ENCODE results near the gene ASB7. TPM values are rescaled to one million over a fixed set of nuclear protein-coding genes. Genes with fewer than 3 reads are reported as not detected.
"Not testable (repeated sequence)": the region's sequence is repeated elsewhere in the genome, so short reads cannot be mapped to it uniquely, and the experiment has no call there.

The ASB7 gene, protein sequence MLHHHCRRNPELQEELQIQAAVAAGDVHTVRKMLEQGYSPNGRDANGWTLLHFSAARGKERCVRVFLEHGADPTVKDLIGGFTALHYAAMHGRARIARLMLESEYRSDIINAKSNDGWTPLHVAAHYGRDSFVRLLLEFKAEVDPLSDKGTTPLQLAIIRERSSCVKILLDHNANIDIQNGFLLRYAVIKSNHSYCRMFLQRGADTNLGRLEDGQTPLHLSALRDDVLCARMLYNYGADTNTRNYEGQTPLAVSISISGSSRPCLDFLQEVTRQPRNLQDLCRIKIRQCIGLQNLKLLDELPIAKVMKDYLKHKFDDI
- total RNA-seq: 6.8 TPM
- long read RNA-seq, full-length matches to known transcripts: 7 of 11 reads
- long read RNA-seq, partial matches to known transcripts: 2 of 11 reads
- long read RNA-seq, other reads (novel, unspliced or antisense): 2 of 11 reads

DNA sequence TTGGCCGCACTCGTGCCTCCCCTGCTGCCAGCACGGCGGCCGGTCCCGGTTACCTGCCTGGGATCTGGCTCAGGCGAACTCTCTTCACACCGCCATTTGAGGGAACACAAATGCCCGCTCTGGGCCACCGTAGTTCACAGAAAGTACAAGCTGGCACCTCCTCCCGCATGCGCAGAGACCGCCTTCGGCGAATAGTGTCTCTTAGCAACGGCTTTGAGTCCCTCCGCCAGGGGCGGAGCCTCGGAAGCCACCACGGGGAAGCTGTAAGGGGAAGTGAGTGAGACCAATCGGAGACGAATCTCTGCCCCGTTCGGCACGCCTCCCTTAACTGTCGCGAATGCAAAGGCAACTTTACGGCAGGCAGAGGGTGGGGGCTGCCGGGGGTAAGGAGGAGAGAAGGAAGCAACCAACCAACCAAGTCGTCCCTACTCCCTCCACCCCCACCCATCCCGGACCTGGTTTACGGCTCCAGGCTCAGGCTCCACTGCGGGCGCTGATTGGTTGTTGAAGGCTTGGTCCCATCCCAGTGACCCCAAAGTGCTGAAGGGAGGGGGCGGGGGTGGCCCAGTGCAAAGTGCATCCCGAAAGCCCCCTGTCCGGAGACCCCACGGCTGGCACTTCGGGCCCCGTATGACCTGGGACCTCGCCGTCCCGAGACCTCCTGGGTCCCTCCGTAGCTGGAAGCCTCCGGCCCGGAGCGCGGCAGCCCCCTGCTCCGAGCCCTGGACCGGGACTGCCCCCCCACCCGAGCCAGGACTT, at the start of gene ASB7, which contains the start of gene LINS1:
ASB7 (plus strand) TSS at position 526 of the 759 bp plus-strand sequence. CDS start 9,628 bp downstream, outside the sequence.
LINS1 (minus strand) TSS at position 121 of the 759 bp plus-strand sequence. CDS start 21,342 bp downstream, outside the sequence.
- DNase-seq: peak; percentile 100
- intact Hi-C loops (cut with micrococcal nuclease): no loop called here
- ATAC-seq: peak; percentile 98

DNA sequence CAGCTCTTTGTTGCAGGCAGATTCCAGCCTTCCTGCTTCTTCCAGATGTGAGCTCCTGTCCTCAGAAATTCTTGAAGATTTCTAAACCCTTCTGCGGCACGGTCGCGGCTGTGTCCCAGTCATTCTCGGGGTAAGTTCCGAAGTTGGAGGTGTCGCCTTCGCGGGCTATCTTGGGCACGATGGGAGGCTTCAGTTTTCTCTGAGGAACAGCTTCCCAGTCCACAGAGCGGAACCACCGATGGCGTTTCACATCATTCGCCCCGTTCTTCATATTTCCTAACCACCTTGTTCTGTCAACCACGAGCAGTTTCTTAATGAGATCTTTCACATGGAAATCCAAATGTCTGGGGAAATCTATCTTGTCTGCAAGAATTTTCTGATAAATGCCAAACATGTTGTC, 48.9 kb upstream of the ASB7 start:
- ATAC-seq (no peak), DNase-seq (no peak)
- intact Hi-C loops (cut with micrococcal nuclease): no loop called here

DNA sequence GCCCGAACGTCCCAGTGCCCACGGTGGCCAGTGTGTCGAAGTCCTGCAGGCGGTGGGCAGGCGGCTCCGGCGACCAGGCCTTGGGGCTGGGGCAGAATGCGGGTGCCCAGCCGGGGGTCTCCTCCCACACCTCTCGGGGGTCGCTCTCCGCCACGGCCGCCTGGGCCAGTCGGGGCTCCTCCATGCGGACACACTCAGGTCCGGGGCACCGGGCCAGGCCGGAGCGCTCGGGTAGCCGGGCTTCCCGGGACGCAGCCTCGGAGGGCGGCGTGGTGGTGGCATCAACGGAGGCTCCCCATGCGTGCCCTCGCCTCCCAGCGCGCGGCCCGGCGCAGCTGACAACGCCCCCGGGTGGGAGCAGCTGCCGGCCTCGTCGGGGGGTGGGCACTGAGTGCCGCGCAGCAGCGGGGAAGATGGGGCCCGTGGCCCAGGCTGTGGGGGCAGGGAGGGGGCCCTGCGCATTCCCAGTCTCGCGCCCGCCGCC, 43.6 kb upstream of the ASB7 start:
- ATAC-seq: no peak
- intact Hi-C loops (cut with micrococcal nuclease): no loop called here
- no peak for DNase-seq

DNA sequence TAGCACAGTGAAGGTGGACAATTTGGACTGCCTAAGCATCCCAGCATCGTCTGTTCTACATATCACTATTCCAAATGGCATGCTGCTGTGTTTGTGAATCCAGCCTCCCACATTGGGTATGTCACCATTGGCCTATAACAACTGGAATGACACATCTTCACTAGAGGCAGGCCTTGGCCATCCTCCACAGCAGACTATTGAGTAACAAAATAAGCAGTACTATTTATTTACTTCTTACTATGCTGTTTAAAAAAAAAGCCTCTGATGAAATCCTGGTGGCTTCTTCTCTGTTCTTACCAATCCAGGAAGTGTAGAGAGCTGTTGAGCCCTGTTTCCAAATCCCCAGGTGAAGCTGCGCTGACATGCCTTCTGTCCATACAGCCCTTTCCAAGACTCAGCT, 43.1 kb upstream of the ASB7 start:
- ATAC-seq (peak; percentile 43), DNase-seq (no peak)
- intact Hi-C loops (cut with micrococcal nuclease): no loop called here

DNA sequence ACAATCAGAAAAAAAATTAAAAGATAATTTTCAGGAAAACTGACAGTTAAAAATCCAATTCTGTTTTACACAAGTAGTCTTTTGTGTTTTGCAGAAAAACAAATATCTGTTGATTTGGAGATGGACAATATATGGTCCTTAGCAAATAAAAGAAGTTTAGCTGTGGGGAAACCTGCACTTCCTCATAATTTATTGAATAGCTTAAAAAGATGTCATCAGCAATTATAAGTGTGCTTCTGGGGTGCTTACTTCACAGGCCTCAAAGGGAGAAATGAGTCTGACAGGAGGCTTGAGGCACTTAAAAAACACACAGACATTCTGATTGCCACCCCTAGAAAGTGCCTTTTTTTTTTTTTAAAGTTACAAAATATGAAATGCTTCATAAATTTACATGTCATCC, 42.1 kb upstream of the ASB7 start:
- ATAC-seq: no peak
- intact Hi-C loops (cut with micrococcal nuclease): loop anchor here (10.0 kb wide), 1 partner anchor 626 kb away; no protein-coding TSS in a partner anchor
- no peak for DNase-seq

DNA sequence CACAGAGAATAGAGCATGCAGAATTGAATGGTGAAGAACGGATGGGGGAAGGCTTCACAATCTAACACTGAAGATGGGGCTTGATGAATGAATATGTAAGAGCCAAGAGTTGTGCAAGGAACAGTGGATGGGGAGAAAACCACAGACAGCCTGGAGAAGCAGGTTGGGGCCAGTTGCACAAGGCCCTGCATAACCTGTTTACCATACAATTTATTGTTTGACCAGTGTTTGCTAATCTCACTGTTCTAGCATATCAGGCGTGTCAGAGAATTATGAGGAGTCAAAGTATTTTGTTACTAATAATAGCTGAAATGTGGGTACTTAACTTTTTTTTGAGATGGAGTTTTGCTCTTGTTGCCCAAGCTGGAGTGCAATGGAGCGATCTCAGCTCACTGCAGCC, 36.8 kb upstream of the ASB7 start:
- DNase-seq (no peak), ATAC-seq (no peak)
- intact Hi-C loops (cut with micrococcal nuclease): loop anchor here (10.0 kb wide), 1 partner anchor 631 kb away; no protein-coding TSS in a partner anchor

DNA sequence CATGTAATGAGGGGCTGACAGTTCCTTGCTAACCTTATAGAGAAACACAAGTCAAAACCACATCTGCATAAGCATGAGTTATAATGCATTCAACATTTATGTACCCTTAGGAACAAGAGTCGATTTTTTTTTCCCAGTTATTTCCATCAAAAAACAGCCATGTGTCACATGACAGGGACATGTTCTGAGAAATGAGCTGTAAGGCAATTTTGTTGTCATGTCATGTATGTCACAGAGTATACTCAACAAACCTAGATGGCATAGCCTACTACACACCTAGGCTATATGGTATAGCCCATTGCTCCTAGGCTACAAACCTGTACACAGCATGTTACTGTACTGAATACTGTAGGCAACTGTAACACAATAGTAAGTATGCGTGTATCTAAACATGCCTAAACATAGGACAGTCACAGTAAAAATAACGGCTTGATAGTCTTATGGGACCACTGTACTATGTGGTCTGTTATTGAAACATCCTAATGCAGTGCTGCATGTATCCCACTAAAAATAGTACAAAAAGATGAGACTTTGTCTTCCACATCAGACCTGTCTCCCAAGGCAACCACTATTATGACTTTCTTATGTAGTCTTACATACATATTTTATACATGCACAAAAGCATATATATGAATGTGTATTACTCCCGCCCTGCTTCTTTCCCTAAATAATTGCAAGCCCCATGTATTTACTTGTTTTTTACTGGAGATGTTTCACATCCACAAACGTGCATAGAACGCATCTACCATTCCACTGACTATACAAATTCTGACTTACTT, 35.4 kb upstream of the ASB7 start:
- ATAC-seq: no peak

DNA sequence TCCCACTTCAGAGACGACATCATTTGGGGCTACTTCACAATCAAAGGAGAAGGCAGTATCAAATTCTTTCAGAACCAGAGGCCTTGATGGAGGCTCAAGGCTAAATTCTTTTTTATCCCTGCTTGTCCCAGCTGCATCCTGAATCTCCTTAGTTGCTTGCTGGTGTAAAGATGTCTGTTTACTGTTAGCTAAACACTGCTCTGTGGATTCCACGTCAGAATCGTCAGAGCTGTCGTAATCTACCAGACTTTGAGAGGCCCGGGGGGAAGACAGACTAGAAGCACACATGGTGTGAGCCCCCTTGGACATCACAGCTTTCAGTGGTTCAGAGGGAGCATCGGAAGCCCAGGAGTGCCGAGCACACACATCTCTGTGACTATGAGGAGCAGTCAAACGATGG, 33.0 kb upstream of the ASB7 start:
- ATAC-seq: no peak
- no peak for DNase-seq
- intact Hi-C loops (cut with micrococcal nuclease): loop anchor here (10.0 kb wide), 1 partner anchor 635 kb away; no protein-coding TSS in a partner anchor

More for the DNA sequence above, 35.4 kb upstream of the ASB7 start:
- intact Hi-C loops (cut with micrococcal nuclease): loop anchor here (10.0 kb wide), 1 partner anchor 632 kb away; no protein-coding TSS in a partner anchor
- no peak for DNase-seq

DNA sequence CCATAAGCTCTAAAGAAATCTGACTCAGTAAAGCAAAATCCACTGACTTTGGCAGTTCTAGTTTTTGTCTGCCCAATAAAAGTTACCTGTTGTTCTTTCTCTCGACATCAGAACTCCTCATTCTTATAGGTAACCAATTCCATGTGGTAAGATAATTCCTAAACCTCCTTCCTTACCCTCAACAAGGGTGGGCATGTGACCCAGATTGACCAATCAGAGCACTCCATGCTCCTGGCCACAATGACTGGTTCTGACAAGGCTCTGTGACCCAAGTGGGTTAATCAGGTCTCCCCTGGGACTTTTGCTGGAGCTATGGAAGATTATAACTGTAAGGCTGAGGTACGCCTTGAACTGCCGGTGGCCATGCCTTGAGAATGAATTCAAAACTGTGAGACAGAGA, 32.1 kb upstream of the ASB7 start:
- intact Hi-C loops (cut with micrococcal nuclease): loop anchor here (5.0 kb wide), 1 partner anchor 223 kb away; no protein-coding TSS in a partner anchor
- DNase-seq: no peak
- ATAC-seq: no peak

DNA sequence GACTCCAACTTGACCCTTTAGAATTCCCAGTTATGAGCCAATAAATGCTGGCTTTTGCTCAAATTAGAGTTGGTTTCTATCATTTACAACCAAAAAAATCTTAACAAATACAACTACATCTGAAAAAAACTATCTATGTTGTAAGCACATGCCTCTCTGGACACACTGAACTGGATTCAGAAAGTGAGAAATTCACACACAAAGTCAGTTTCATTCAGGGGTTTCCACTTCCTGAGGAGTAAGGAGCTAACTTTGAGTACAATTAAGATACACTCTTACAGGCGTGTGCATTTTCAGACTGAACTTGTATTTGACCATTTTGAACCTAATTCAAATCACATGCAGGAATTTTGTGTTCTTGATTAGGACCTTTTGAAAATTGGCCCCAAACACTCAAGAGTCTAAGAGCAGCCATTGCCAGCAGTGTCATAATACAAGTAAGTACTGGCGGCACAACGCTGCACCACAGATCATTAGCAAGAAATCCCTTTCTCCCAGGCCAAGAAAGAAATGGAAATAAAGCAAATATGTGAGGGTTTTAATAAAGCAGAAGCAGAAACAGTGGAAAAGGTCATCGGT, 31.6 kb upstream of the ASB7 start:
- DNase-seq: no peak
- intact Hi-C loops (cut with micrococcal nuclease): loop anchor here (5.0 kb wide), 1 partner anchor 224 kb away; no protein-coding TSS in a partner anchor
- ATAC-seq: no peak

DNA sequence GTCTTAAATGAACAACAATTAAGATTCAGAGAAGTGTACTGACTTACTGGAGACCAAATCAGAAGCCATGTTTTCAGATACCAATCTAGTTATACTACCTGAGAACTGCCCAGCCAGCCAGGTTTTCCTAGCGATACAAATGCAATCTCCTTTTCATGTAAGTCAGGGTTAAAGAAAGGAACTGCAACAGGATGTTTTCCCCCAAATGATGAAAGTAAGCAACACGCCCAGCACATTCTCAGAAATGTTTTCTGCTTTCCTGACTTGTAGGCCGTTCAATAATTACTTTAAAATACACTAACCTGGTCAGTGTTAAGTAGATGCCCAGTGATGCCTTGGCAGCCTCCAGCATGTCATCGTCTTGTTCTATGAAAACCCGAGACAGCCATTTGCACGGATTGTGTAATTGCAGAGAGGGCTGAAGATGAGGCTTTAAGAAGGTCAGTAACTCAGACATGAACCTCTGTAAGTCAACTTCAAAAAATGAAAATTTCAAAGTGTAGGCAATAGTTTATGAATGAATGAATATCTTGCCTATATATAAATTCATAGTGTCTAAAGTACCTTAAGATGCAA, 30.7 kb upstream of the ASB7 start:
- no peak for ATAC-seq
- intact Hi-C loops (cut with micrococcal nuclease): loop anchor here (5.0 kb wide), 1 partner anchor 224 kb away; no protein-coding TSS in a partner anchor
- no peak for DNase-seq

DNA sequence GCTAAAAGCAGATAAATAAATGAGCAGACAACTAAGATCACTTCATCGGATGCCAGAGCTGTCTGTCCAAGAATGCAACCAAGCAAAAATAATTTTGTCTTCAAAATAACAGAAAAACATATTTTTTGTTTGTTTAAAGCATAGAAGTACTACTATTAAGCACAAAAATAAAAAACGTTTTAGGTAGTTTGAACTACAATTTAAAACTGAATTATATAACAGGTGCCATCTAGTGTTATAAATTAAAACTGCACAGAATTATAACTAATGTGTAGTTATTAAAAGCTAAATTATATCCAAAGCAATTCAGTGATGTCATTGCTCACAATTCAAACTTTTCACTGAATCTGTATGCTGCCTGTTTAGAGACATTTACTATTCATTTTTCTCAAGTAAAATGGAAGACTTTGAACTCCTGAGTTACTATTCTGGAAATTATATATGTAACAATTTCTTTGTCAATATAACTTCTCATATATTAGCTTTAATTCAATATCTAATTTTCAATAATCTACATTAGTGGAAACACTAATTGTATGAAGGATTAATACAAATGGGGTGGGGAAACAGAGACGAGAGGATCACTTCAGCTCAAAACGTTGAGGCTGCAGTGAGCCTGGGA, 29.9 kb upstream of the ASB7 start:
- DNase-seq: no peak
- no peak for ATAC-seq
- intact Hi-C loops (cut with micrococcal nuclease): loop anchor here (5.0 kb wide), 1 partner anchor 225 kb away; no protein-coding TSS in a partner anchor

DNA sequence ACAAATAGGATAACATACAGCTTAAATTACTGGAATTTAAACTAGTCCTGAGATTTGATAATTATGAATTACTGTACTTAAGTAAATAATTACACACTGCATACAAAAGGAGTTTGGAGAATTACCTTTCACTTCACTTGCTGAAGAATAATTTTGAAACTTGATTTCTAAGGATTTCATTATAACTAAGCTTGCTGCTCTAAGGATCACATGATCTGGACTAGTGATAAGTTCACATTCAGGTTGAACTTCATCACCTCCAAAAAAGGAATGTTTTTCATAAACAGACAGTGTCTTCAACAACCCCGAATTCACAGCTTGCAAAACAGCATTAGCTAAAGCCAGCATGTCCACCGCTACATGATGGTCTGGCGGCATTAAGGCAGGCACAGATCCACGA, 28.9 kb upstream of the ASB7 start:
- no peak for DNase-seq
- intact Hi-C loops (cut with micrococcal nuclease): loop anchor here (5.0 kb wide), 1 partner anchor 226 kb away; no protein-coding TSS in a partner anchor
- ATAC-seq: no peak

DNA sequence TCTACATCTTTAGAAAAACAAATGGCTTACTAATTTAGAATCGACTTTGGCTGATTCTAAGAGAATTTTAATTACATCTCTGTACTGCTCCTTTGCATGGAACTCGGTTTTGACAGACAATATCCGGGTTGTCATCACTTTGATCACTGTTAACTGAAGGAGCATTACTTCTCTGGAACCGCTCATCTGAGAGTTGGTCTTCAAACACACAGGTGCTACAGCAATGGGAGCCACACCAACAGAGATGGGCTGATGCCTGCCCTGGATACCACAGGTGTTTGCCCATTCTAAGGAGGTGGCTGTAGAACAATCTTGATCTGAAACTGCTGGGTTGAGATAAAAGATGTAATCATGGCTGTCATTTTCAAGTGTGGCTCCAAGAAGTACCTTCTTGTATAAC, 22.0 kb upstream of the ASB7 start:
- ATAC-seq: no peak
- DNase-seq: no peak
- intact Hi-C loops (cut with micrococcal nuclease): no loop called here

DNA sequence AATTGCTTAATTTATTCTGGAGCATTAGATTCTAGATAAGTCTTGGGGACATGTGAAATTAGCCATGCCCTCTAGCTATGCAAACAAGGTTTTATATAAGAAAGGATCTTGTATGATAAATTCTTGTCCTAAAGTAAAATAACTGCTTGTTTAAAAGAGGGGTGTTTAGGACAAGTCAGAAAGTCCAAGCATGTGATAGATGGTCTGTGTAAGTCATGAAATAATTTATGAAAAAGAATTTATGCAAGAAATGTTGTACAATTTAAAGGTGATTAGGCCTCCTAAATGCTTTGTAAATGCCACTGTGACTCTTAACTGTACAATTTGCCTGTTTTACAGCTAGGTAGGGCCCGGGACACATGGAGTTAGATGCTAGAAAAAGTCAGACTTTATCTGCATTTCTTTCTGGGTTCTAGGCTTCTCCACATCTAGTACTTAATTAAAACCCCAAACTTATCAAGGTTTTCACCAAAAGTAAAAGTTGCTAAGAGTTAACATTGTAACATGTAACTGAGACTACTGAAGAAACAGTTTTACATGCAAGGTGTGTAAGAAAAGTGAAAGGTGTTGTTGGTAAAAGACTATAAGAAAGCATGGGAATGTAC, 13.6 kb upstream of the ASB7 start:
- no peak for ATAC-seq
- no peak for DNase-seq
- intact Hi-C loops (cut with micrococcal nuclease): no loop called here

DNA sequence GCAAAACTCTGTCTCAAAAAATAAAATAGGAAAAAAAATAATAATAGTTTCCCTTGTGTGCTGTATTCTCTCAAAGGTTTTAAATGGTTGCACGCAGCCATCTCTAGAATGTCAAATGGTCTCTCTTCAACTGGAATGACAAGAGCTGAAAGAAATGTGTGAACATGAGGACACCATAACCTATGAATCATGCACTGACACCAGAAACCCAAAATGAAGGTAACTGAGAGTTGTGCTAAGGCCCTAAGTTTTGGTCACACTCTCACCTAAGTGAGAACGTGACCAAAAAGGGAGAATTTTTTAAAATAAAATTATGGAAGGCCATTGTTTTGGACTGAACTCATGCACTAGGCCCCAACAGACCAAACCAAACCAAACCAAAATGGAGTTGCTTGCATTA, 11.2 kb upstream of the ASB7 start:
- intact Hi-C loops (cut with micrococcal nuclease); DNase-seq; ATAC-seq: not testable (repeated sequence)

DNA sequence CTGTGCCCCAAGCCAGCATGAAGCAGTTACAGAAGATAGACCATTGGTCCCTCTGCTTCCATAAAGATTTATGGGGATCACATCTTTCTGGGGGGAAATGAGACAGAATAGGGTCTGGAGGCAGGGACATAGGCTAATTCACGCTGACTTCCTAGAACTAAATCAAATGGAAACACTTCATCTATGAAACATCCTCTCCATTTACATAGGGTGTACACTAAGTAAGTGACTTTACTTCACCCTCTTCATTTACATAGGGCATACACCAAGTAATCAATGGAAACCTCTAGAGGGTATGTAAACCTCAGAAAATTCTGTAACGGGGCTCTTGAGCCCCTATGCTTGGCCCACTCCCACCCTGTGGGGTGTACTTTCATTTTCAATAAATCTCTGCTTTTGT, 10.6 kb upstream of the ASB7 start:
- intact Hi-C loops (cut with micrococcal nuclease): no loop called here
- no peak for ATAC-seq
- no peak for DNase-seq
